HepG2 (cell line): ENCODE results near the gene KLHL33. TPM values are rescaled to one million over a fixed set of nuclear protein-coding genes. Genes with fewer than 3 reads are reported as not detected.

Experiments used
- ATF6 ChIP-seq: sonication (generic); formaldehyde crosslinking; conservative IDR thresholded peaks from 2 replicates; pipeline ENCODE4 v1.4.0; 2020; ENCODE audit warnings: missing genetic modification reagents
- CC2D1A ChIP-seq: sonication (generic); formaldehyde crosslinking; IDR thresholded peaks from 2 replicates; pipeline ENCODE4 v1.8.1; 2023; ENCODE audit warnings: mild to moderate bottlenecking, missing genetic modification reagents
- HNRNPLL ChIP-seq: fragments of 200-400 bp; formaldehyde crosslinking; IDR thresholded peaks from 2 replicates; pipeline ENCODE4 v1.6.1; 2017; ENCODE audit warnings: mild to moderate bottlenecking, low read depth, low read length; ENCODE audit not compliant: poor library complexity, severe bottlenecking
- HOXA5 ChIP-seq: sonication (generic); formaldehyde crosslinking; IDR thresholded peaks from 2 replicates; pipeline ENCODE4 v1.4.0; 2020; ENCODE audit warnings: missing genetic modification reagents
- HOXA7 ChIP-seq: sonication (generic); formaldehyde crosslinking; IDR thresholded peaks from 2 replicates; pipeline ENCODE4 v1.8.1; 2022; ENCODE audit warnings: mild to moderate bottlenecking, missing genetic modification reagents, moderate library complexity
- ISL2 ChIP-seq: sonication (generic); formaldehyde crosslinking; IDR thresholded peaks from 2 replicates; pipeline ENCODE4 v1.5.0; 2020; ENCODE audit warnings: missing genetic modification reagents
- MTERF4 ChIP-seq: sonication (generic); formaldehyde crosslinking; IDR thresholded peaks from 2 replicates; pipeline ENCODE4 v1.8.0; 2023; ENCODE audit warnings: mild to moderate bottlenecking, missing genetic modification reagents
- RBM22 ChIP-seq: fragments of 200-400 bp; formaldehyde crosslinking; optimal IDR thresholded peaks from 2 replicates; pipeline ENCODE3; 2017; ENCODE audit warnings: mild to moderate bottlenecking, low read length, moderate library complexity
- REPIN1 ChIP-seq: sonication (generic); formaldehyde crosslinking; IDR thresholded peaks from 2 replicates; pipeline ENCODE4 v1.8.0; 2022; ENCODE audit warnings: missing genetic modification reagents, low read depth, mild to moderate bottlenecking, borderline replicate concordance
- RFX3 ChIP-seq: IDR thresholded peaks from 2 replicates; pipeline ENCODE4 v1.6.1; 2016; ENCODE audit warnings: missing biosample characterization, missing genetic modification reagents
- STAT5B ChIP-seq: sonication (generic); formaldehyde crosslinking; IDR thresholded peaks from 2 replicates; pipeline ENCODE4 v1.4.0; 2020; ENCODE audit warnings: missing genetic modification reagents
- TCF7 ChIP-seq: sonication (generic); IDR thresholded peaks from 2 replicates; pipeline ENCODE4 v1.6.1; 2016; ENCODE audit warnings: antibody characterized with exemption, low read depth
- U2AF2 ChIP-seq: fragments of 200-400 bp; formaldehyde crosslinking; IDR thresholded peaks from 2 replicates; pipeline ENCODE4 v1.6.1; 2017; ENCODE audit warnings: low read depth, mild to moderate bottlenecking, low read length
- ZNF143 ChIP-seq: sonication (generic); formaldehyde crosslinking; IDR thresholded peaks from 2 replicates; pipeline ENCODE4 v1.4.0; 2020; ENCODE audit warnings: missing genetic modification reagents
- ZNF224 ChIP-seq: sonication (generic); formaldehyde crosslinking; IDR thresholded peaks from 2 replicates; pipeline ENCODE4 v1.5.0; 2020; ENCODE audit warnings: mild to moderate bottlenecking, missing genetic modification reagents
- ZNF230 ChIP-seq: sonication (generic); formaldehyde crosslinking; IDR thresholded peaks from 2 replicates; pipeline ENCODE4 v1.4.0; 2020; ENCODE audit warnings: mild to moderate bottlenecking, missing genetic modification reagents
- ZNF263 ChIP-seq: sonication (generic); formaldehyde crosslinking; IDR thresholded peaks from 2 replicates; pipeline ENCODE4 v1.4.0; 2020; ENCODE audit warnings: missing genetic modification reagents
- ZNF282 ChIP-seq: fragments of 450-650 bp; IDR thresholded peaks from 2 replicates; pipeline ENCODE4 v1.6.1; 2018; ENCODE audit not compliant: partially characterized antibody
- ZNF30 ChIP-seq: sonication (generic); formaldehyde crosslinking; IDR thresholded peaks from 2 replicates; pipeline ENCODE4 v1.5.0; 2020; ENCODE audit warnings: mild to moderate bottlenecking, missing genetic modification reagents
- ZNF335 ChIP-seq: sonication (generic); formaldehyde crosslinking; IDR thresholded peaks from 2 replicates; pipeline ENCODE4 v1.4.0; 2020; ENCODE audit warnings: missing genetic modification reagents
- ZNF383 ChIP-seq: sonication (generic); formaldehyde crosslinking; IDR thresholded peaks from 2 replicates; pipeline ENCODE4 v1.4.0; 2020; ENCODE audit warnings: missing genetic modification reagents, mild to moderate bottlenecking, borderline replicate concordance
- ZNF567 ChIP-seq: sonication (generic); formaldehyde crosslinking; IDR thresholded peaks from 2 replicates; pipeline ENCODE4 v1.8.1; 2023; ENCODE audit warnings: mild to moderate bottlenecking, missing genetic modification reagents, borderline replicate concordance
- ZNF577 ChIP-seq: sonication (generic); formaldehyde crosslinking; IDR thresholded peaks from 2 replicates; pipeline ENCODE4 v1.4.0; 2020; ENCODE audit warnings: mild to moderate bottlenecking, low read depth, missing genetic modification reagents, borderline replicate concordance
- ZNF678 ChIP-seq: sonication (generic); formaldehyde crosslinking; IDR thresholded peaks from 2 replicates; pipeline ENCODE4 v1.4.0; 2020; ENCODE audit warnings: mild to moderate bottlenecking, missing genetic modification reagents
- polyA plus RNA-seq, 8 experiments: library from polyadenylated mRNA; depleted of rRNA in 3 of 8; stranded (reverse) in 7 of 8; unstranded in 1 of 8; fragments of >200 nt; fragmentation: Illumina TruSeq in 4 of 8; extraction: Trizol in 4 of 8; gene quantifications; 2 replicates each; pipeline versions ENCODE4 v1.2.1 to v1.2.3, GENCODE V29; 2011 to 2016; ENCODE audit warnings: low read depth in 4 of 8, missing spikeins in 1 of 8, mixed read lengths in 1 of 8; ENCODE audit not compliant: insufficient read depth in 1 of 8
- total RNA-seq, 5 experiments: library from RNA; depleted of rRNA; stranded (reverse); fragments of >200 nt; fragmentation: Illumina TruSeq; extraction: Trizol; gene quantifications; 2 replicates each; pipeline ENCODE4 v1.2.3, GENCODE V29; 2016; ENCODE audit warnings: low read depth in 1 of 5
- TF ChIP-seq, protein P1 (sequence below): sonication (generic); IDR thresholded peaks from 2 replicates; pipeline ENCODE4 v1.6.1; 2016; ENCODE audit warnings: low read depth, borderline replicate concordance
- TF ChIP-seq, protein P2 (sequence below): sonication (generic); formaldehyde crosslinking; IDR thresholded peaks from 2 replicates; pipeline ENCODE4 v1.8.0; 2022; ENCODE audit warnings: missing genetic modification reagents, mild to moderate bottlenecking, borderline replicate concordance

Gene KLHL33
- total and polyA plus RNA-seq, 2 of the 13 experiments (the other 11 are each of a cell fraction or from before 2014, with no cell fraction given): not detected

GRCh38 chr14:20412876-20413743 is 22.9 kb downstream of the KLHL33 start, which contains the start of gene TEP1 (continued):
- TF ChIP-seq HOXA7 (CRISPR knock-in tag) (no peak), ZNF224 (CRISPR knock-in tag) (peak; percentile 63; the same call in 1 of the 2 replicates), STAT5B (CRISPR knock-in tag) (no peak), TCF7 (no peak), HNRNPLL (peak; percentile 92), ISL2 (CRISPR knock-in tag) (peak; percentile 52; the same call in 1 of the 2 replicates), ZNF263 (CRISPR knock-in tag) (peak; percentile 62), ZNF383 (CRISPR knock-in tag) (peak; percentile 58; the same call in 1 of the 2 replicates), ZNF678 (CRISPR knock-in tag) (peak; percentile 86), ATF6 (CRISPR knock-in tag) (no peak), ZNF230 (CRISPR knock-in tag) (peak; percentile 62), MTERF4 (CRISPR knock-in tag) (peak; percentile 92), ZNF30 (CRISPR knock-in tag) (0 out of 2 replicates have a peak, but pooled peaks have one; percentile 32), ZNF577 (CRISPR knock-in tag) (no peak), ZNF335 (peak; percentile 92), ZNF282 (no peak), RFX3 (CRISPR knock-in tag) (peak; percentile 33; the same call in 1 of the 2 replicates), U2AF2 (no peak), CC2D1A (no peak), HOXA5 (CRISPR knock-in tag) (peak; percentile 78; the same call in 1 of the 2 replicates), ZNF143 (CRISPR knock-in tag) (0 out of 2 replicates have a peak, but pooled peaks have one; percentile 22), RBM22 (no peak), REPIN1 (CRISPR knock-in tag) (peak; percentile 70; the same call in 1 of the 2 replicates), ZNF567 (CRISPR knock-in tag) (no peak)
- TF ChIP-seq, protein P1, sequence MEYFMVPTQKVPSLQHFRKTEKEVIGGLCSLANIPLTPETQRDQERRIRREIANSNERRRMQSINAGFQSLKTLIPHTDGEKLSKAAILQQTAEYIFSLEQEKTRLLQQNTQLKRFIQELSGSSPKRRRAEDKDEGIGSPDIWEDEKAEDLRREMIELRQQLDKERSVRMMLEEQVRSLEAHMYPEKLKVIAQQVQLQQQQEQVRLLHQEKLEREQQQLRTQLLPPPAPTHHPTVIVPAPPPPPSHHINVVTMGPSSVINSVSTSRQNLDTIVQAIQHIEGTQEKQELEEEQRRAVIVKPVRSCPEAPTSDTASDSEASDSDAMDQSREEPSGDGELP: peak; percentile 87; the same call in 1 of the 2 replicates
- TF ChIP-seq, protein P2, sequence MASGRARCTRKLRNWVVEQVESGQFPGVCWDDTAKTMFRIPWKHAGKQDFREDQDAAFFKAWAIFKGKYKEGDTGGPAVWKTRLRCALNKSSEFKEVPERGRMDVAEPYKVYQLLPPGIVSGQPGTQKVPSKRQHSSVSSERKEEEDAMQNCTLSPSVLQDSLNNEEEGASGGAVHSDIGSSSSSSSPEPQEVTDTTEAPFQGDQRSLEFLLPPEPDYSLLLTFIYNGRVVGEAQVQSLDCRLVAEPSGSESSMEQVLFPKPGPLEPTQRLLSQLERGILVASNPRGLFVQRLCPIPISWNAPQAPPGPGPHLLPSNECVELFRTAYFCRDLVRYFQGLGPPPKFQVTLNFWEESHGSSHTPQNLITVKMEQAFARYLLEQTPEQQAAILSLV: peak; percentile 66; the same call in 1 of the 2 replicates
